A549 (cell line): ENCODE data around the gene ATP9B.

ENCODE experiments used
- EP300 ChIP-seq, 2 experiments: fragments of >200 bp; sonication (Bioruptor Twin); formaldehyde crosslinking; IDR thresholded peaks; 2 replicates in 1 of 2; 3 replicates in 1 of 2; pipeline ENCODE4 v1.6.1; 2016 to 2017
- FOXS1 ChIP-seq: fragments of 250-450 bp; sonication (Bioruptor Pico); IDR thresholded peaks from 2 replicates; pipeline ENCODE4 v1.5.0; 2020; ENCODE audit warnings: mild to moderate bottlenecking, moderate library complexity
- HOXA7 ChIP-seq: fragments of 250-450 bp; sonication (Bioruptor Pico); IDR thresholded peaks from 2 replicates; pipeline ENCODE4 v1.5.0; 2020; ENCODE audit warnings: mild to moderate bottlenecking, moderate library complexity
- HOXB5 ChIP-seq: fragments of 250-450 bp; sonication (Bioruptor Pico); IDR thresholded peaks from 2 replicates; pipeline ENCODE4 v1.5.0; 2020; ENCODE audit warnings: mild to moderate bottlenecking, moderate library complexity
- JUN ChIP-seq, 2 experiments: fragments of >200 bp; sonication (Bioruptor Twin); formaldehyde crosslinking; IDR thresholded peaks; 2 replicates in 1 of 2; 3 replicates in 1 of 2; pipeline ENCODE4 v1.6.1; 2016 to 2017
- NFE2L2 ChIP-seq: fragments of 150-350 bp; conservative IDR thresholded peaks from 2 replicates; pipeline ENCODE4 v1.6.1; 2014; ENCODE audit warnings: low read length
- POLR2A ChIP-seq: IDR thresholded peaks from 2 replicates; pipeline ENCODE4 v1.6.1; 2012; ENCODE audit warnings: mild to moderate bottlenecking, low read length
- RFX5 ChIP-seq: fragments of 450-650 bp; IDR thresholded peaks from 2 replicates; pipeline ENCODE4 v1.7.1; 2014; ENCODE audit warnings: antibody characterized with exemption, mild to moderate bottlenecking, moderate library complexity
- TF ChIP-seq, protein P1 (sequence below): fragments of >200 bp; sonication (Bioruptor Twin); formaldehyde crosslinking; IDR thresholded peaks from 3 replicates; pipeline ENCODE4 v1.5.1; 2016
- TF ChIP-seq, protein P2 (sequence below): fragments of 150-350 bp; IDR thresholded peaks from 2 replicates; pipeline ENCODE4 v1.6.1; 2014; ENCODE audit warnings: low read depth, mild to moderate bottlenecking, low read length

DNA sequence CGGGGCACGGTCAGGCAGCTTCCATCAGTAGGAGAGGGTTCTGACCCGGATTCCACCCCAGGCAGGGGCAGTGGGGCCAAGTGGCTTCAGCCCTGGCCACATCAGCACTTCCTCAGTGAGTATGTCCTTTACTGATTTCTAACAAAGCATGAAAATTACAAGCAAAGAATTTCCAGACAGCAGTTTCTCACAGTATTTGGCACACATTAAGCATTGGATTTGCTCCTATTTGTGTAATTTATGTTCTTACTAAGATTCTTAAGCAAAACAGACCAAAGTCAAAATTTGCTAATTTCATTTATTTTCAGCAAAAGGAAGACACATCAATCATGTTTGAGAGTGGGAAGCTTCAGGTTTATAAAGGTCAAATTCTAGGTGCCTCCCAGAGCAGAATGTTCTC lies 253.2 kb downstream of the ATP9B start:
- TF ChIP-seq POLR2A, result no peak
- TF ChIP-seq RFX5, result no peak
- TF ChIP-seq, protein P1, sequence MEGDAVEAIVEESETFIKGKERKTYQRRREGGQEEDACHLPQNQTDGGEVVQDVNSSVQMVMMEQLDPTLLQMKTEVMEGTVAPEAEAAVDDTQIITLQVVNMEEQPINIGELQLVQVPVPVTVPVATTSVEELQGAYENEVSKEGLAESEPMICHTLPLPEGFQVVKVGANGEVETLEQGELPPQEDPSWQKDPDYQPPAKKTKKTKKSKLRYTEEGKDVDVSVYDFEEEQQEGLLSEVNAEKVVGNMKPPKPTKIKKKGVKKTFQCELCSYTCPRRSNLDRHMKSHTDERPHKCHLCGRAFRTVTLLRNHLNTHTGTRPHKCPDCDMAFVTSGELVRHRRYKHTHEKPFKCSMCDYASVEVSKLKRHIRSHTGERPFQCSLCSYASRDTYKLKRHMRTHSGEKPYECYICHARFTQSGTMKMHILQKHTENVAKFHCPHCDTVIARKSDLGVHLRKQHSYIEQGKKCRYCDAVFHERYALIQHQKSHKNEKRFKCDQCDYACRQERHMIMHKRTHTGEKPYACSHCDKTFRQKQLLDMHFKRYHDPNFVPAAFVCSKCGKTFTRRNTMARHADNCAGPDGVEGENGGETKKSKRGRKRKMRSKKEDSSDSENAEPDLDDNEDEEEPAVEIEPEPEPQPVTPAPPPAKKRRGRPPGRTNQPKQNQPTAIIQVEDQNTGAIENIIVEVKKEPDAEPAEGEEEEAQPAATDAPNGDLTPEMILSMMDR, result no peak
- TF ChIP-seq NFE2L2, result no peak
- TF ChIP-seq JUN (IDR thresholded peaks at IDR 0.05), result no peak
- TF ChIP-seq EP300 (IDR thresholded peaks at IDR 0.05), result no peak
- TF ChIP-seq FOXS1, result no peak
- no peak for TF ChIP-seq HOXB5 (CRISPR knock-in tag)
- no peak for TF ChIP-seq HOXA7
- TF ChIP-seq, protein P2, sequence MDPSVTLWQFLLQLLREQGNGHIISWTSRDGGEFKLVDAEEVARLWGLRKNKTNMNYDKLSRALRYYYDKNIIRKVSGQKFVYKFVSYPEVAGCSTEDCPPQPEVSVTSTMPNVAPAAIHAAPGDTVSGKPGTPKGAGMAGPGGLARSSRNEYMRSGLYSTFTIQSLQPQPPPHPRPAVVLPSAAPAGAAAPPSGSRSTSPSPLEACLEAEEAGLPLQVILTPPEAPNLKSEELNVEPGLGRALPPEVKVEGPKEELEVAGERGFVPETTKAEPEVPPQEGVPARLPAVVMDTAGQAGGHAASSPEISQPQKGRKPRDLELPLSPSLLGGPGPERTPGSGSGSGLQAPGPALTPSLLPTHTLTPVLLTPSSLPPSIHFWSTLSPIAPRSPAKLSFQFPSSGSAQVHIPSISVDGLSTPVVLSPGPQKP, result no peak
